Activated naive CD8-positive, alpha-beta T cell treated with anti-CD3 and anti-CD28 coated beads for 36 hours (primary cell): ENCODE data around the gene HOXC11. TPM values are rescaled to one million over a fixed set of nuclear protein-coding genes. Genes with fewer than 3 reads are reported as not detected.
A peak's percentile ranks its signal among the peaks of the same experiment; 100 is the strongest.

Experiments used
- DNase-seq: peaks from one replicate; pipeline ENCODE4 v3.0.0; 2021
- H3K27ac Mint-ChIP-seq: one replicate; pipeline ENCODE4 v1.8.0; 2022; ENCODE audit warnings: mild to moderate bottlenecking, moderate library complexity, mixed read lengths
- H3K27me3 Mint-ChIP-seq: one replicate; pipeline ENCODE4 v1.8.0; 2022; ENCODE audit warnings: mild to moderate bottlenecking, mixed read lengths
- H3K36me3 Mint-ChIP-seq: one replicate; pipeline ENCODE4 v1.8.0; 2021; ENCODE audit warnings: mild to moderate bottlenecking, mixed read lengths
- H3K4me1 Mint-ChIP-seq: one replicate; pipeline ENCODE4 v1.8.0; 2021; ENCODE audit warnings: mixed read lengths
- H3K4me3 Mint-ChIP-seq: one replicate; pipeline ENCODE4 v1.8.0; 2022; ENCODE audit warnings: mild to moderate bottlenecking, moderate library complexity, mixed read lengths
- H3K9me3 Mint-ChIP-seq: one replicate; pipeline ENCODE4 v1.8.0; 2022; ENCODE audit warnings: mixed read lengths
- total RNA-seq, 2 experiments: library from RNA; stranded (reverse); gene quantifications; one replicate each; pipeline ENCODE4 v1.2.3, GENCODE V29; 2021

Gene HOXC11
- not detected for total RNA-seq

DNA sequence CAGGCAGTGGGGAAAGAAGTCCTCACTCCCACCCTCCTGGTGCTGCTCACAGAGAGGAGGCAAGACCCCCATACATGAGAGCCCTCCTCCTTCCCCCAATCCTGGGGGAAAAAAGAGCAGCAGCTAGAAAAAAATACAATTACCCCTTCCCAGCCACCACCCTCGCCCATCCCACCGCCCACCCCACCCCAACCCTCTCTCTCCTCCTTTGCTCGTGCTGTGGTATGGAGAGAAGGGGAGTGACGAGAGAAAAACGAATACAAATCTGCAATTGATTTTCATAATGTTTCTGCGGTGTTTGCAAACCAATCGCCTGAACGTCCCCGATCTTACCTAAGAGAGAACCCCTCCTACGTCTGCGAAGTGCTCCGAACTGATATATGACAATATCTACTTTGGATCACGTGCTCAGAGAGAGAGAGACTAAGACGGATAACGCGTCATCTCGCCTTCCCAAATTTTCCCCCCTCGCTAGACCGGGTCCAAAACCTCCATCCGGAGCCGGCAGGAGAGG is at the start of gene HOXC11:
Gene HOXC11 (plus strand): TSS at position 405 of the 514 bp plus-strand sequence. CDS start 116 bp downstream, outside the sequence.
- Mint-ChIP-seq H3K4me3 (peak within 1 kb of the TSS; percentile 29), H3K27me3 (peaks cover 97% of the 10 kb centered on the region), H3K27ac (peak within 1 kb of the TSS; percentile 57), H3K36me3 (peaks cover 6% of the 10 kb centered on the region), H3K9me3 (peaks cover 9% of the 10 kb centered on the region), H3K4me1 (peaks cover 15% of the 10 kb centered on the region)
- no peak for DNase-seq

GRCh38 chr12:53924521-53925405 is 48.2 kb upstream of the HOXC11 start:
- Mint-ChIP-seq H3K9me3 (peaks cover 5% of the 10 kb centered on the region), H3K4me3 (no peak overlapping the region), H3K27me3 (peaks cover 92% of the 10 kb centered on the region), H3K27ac (no peak overlapping the region), H3K4me1 (peaks cover 4% of the 10 kb centered on the region), H3K36me3 (no peaks in the 10 kb centered on the region)
- DNase-seq, result no peak

- no peak overlapping the region for H3K4me3 Mint-ChIP-seq
- H3K9me3 Mint-ChIP-seq, result peaks cover 5% of the 10 kb centered on the region
- DNase-seq, result no peak
- H3K36me3 Mint-ChIP-seq, result no peaks in the 10 kb centered on the region
- no peak overlapping the region for H3K27ac Mint-ChIP-seq
- H3K27me3 Mint-ChIP-seq, result peaks cover 95% of the 10 kb centered on the region
- H3K4me1 Mint-ChIP-seq, result peaks cover 4% of the 10 kb centered on the region
Measured at GRCh38 chr12:53927220-53928029, 45.5 kb upstream of the HOXC11 start.

- DNase-seq, result no peak
- Mint-ChIP-seq H3K4me1 (peaks cover 4% of the 10 kb centered on the region), H3K9me3 (peaks cover 5% of the 10 kb centered on the region), H3K4me3 (no peak overlapping the region), H3K27me3 (peaks cover 97% of the 10 kb centered on the region), H3K36me3 (no peaks in the 10 kb centered on the region), H3K27ac (no peak overlapping the region)
Measured at GRCh38 chr12:53928054-53928835, 44.7 kb upstream of the HOXC11 start.

DNA sequence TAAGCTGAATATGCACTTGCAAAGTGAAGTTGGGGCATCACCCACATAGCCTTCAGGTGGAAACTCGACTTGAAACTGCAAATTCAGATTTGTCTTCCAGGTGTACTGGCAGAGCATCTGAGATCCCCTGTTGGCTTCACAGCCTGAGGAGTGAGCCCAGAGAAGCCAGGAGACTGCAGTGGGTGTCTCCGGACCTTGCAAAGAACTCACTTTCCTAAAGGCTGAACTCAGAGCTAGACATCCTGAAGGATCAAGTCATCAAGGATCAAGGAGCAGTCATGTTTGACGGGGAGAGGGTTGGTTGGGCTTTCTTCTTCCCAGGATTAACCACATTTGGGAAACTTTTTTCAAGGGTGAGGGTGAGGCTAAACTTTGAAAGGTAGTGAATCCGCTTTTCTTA is 43.4 kb upstream of the HOXC11 start:
- H3K4me1 Mint-ChIP-seq, result peaks cover 4% of the 10 kb centered on the region
- no peak overlapping the region for H3K27ac Mint-ChIP-seq
- peaks cover 97% of the 10 kb centered on the region for H3K27me3 Mint-ChIP-seq
- DNase-seq, result no peak
- H3K4me3 Mint-ChIP-seq, result no peak overlapping the region
- no peaks in the 10 kb centered on the region for H3K36me3 Mint-ChIP-seq
- H3K9me3 Mint-ChIP-seq, result peaks cover 5% of the 10 kb centered on the region

GRCh38 chr12:53930591-53931255 is 42.2 kb upstream of the HOXC11 start:
- peaks cover 97% of the 10 kb centered on the region for H3K27me3 Mint-ChIP-seq
- peaks cover 12% of the 10 kb centered on the region for H3K4me1 Mint-ChIP-seq
- H3K4me3 Mint-ChIP-seq, result no peak overlapping the region
- no peaks in the 10 kb centered on the region for H3K36me3 Mint-ChIP-seq
- H3K27ac Mint-ChIP-seq, result no peak overlapping the region
- H3K9me3 Mint-ChIP-seq, result peaks cover 5% of the 10 kb centered on the region
- DNase-seq, result no peak

DNA sequence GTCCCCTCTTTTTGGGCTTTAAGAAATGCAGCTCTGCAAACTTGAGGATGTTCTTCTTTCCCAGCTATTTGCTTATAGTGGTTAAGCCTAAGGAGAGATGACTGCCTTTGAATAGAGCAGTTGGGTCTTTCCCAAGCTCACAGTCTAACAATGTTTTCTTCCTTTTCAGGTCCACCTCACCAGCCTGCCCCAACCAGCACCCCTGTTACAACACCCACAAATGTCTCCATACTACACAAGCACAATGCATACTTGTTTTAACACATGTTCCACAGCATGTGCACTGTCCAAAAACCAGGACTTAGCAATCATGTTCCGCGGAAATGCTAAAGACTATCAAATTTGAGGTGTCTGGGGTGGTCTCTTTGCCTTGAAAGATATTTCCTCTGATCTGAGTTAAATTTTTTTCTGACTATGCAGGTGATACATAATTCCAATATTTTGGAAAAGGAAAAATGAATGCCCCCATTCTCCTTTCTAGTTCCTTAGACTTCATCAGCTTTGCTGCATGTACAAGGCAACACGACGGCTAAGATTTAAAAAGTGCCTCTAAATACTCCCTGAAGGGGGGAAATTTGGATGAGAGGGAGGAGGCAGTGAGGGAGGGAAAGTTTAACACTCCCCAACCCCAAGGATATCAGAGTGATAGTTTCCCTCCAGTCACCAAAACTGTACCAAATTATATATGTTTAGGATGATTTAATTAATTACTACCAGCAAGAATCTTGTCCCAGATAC is 40.9 kb upstream of the HOXC11 start:
- H3K9me3 Mint-ChIP-seq, result peaks cover 5% of the 10 kb centered on the region
- H3K4me1 Mint-ChIP-seq, result peaks cover 19% of the 10 kb centered on the region

GRCh38 chr12:53932915-53933314 is 40.0 kb upstream of the HOXC11 start:
- peaks cover 97% of the 10 kb centered on the region for H3K27me3 Mint-ChIP-seq
- no peak overlapping the region for H3K27ac Mint-ChIP-seq
- DNase-seq, result no peak
- H3K4me3 Mint-ChIP-seq, result no peak overlapping the region
- peaks cover 5% of the 10 kb centered on the region for H3K9me3 Mint-ChIP-seq
- H3K36me3 Mint-ChIP-seq, result no peaks in the 10 kb centered on the region
- H3K4me1 Mint-ChIP-seq, result peaks cover 17% of the 10 kb centered on the region

More for the DNA sequence above, 40.9 kb upstream of the HOXC11 start:
- H3K27ac Mint-ChIP-seq, result no peak overlapping the region
- no peaks in the 10 kb centered on the region for H3K36me3 Mint-ChIP-seq
- peaks cover 97% of the 10 kb centered on the region for H3K27me3 Mint-ChIP-seq
- no peak for DNase-seq
- H3K4me3 Mint-ChIP-seq, result no peak overlapping the region

GRCh38 chr12:53935383-53936341 is 37.3 kb upstream of the HOXC11 start:
- Mint-ChIP-seq H3K36me3 (no peaks in the 10 kb centered on the region), H3K9me3 (no peaks in the 10 kb centered on the region), H3K4me3 (peak overlapping the region; percentile 63), H3K4me1 (peaks cover 24% of the 10 kb centered on the region), H3K27me3 (peaks cover 94% of the 10 kb centered on the region), H3K27ac (no peak overlapping the region)
- no peak for DNase-seq

DNA sequence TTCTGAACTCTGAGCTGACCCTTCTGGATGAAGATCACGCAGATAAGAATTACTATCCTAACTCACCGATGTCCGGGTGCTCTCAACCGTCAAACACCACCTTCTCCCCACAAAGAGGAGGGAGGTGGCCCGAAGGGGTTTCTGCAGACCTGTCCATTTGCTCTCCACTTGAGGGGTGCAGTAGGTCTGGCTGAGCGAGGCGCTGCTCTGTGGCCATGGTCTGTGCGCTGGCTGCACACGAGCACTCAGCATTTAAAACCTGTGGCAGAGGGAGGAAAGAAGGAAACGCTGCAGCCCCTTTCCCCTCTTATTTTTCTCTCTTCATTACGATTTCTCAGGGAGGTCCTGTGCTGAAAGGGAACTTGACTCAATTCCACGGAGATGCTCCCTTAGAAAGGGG is 35.8 kb upstream of the HOXC11 start:
- H3K4me1 Mint-ChIP-seq, result peaks cover 24% of the 10 kb centered on the region
- no peak for DNase-seq
- no peaks in the 10 kb centered on the region for H3K36me3 Mint-ChIP-seq
- no peaks in the 10 kb centered on the region for H3K9me3 Mint-ChIP-seq
- H3K4me3 Mint-ChIP-seq, result no peak overlapping the region
- peaks cover 95% of the 10 kb centered on the region for H3K27me3 Mint-ChIP-seq
- H3K27ac Mint-ChIP-seq, result no peak overlapping the region

- Mint-ChIP-seq H3K9me3 (no peaks in the 10 kb centered on the region), H3K4me1 (peaks cover 24% of the 10 kb centered on the region), H3K27me3 (peaks cover 95% of the 10 kb centered on the region), H3K27ac (no peak overlapping the region), H3K36me3 (no peaks in the 10 kb centered on the region), H3K4me3 (no peak overlapping the region)
- DNase-seq, result no peak
Measured at GRCh38 chr12:53937596-53938325, 35.2 kb upstream of the HOXC11 start.

- peaks cover 94% of the 10 kb centered on the region for H3K27me3 Mint-ChIP-seq
- H3K4me1 Mint-ChIP-seq, result peaks cover 24% of the 10 kb centered on the region
- H3K9me3 Mint-ChIP-seq, result no peaks in the 10 kb centered on the region
- H3K36me3 Mint-ChIP-seq, result no peaks in the 10 kb centered on the region
- no peak within 1 kb of the TSS for H3K27ac Mint-ChIP-seq
- no peak within 1 kb of the TSS for H3K4me3 Mint-ChIP-seq
- DNase-seq, result peak; percentile 48
Measured at GRCh38 chr12:53938326-53939140, 34.4 kb upstream of the HOXC11 start, which contains the start of gene HOXC13. TSS of gene HOXC13 (plus strand) at chr12:53938831. CDS start at chr12:53938907, 76 bp downstream.
